GM13976 (cell line): ENCODE data around the gene OSBPL9.

ENCODE experiments used
- DNase-seq: peaks from one replicate; pipeline ENCODE4 v3.0.0; 2012; ENCODE audit warnings: low spot score
- in situ Hi-C: fragments of 300-500 bp; cut with MboI; formaldehyde crosslinking; loops from one replicate; pipeline ENCODE4 v1.12.0; 2022; ENCODE audit warnings: low sequenced_read_pairs, mixed read lengths, inconsistent platforms; ENCODE audit not compliant: unreplicated experiment
- TF ChIP-seq, protein P1 (sequence below): IDR thresholded peaks from 2 replicates; pipeline ENCODE4 v1.5.1; 2012; ENCODE audit warnings: borderline replicate concordance, mild to moderate bottlenecking; ENCODE audit not compliant: insufficient read depth; ENCODE audit errors: extremely low read depth, missing control alignments, control extremely low read depth

Gene OSBPL9

GRCh38 chr1:51716746-51717145 lies 99.9 kb downstream of the OSBPL9 start:
- TF ChIP-seq, protein P1, sequence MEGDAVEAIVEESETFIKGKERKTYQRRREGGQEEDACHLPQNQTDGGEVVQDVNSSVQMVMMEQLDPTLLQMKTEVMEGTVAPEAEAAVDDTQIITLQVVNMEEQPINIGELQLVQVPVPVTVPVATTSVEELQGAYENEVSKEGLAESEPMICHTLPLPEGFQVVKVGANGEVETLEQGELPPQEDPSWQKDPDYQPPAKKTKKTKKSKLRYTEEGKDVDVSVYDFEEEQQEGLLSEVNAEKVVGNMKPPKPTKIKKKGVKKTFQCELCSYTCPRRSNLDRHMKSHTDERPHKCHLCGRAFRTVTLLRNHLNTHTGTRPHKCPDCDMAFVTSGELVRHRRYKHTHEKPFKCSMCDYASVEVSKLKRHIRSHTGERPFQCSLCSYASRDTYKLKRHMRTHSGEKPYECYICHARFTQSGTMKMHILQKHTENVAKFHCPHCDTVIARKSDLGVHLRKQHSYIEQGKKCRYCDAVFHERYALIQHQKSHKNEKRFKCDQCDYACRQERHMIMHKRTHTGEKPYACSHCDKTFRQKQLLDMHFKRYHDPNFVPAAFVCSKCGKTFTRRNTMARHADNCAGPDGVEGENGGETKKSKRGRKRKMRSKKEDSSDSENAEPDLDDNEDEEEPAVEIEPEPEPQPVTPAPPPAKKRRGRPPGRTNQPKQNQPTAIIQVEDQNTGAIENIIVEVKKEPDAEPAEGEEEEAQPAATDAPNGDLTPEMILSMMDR: no peak
- DNase-seq: no peak
- in situ Hi-C loops: no loop called here

GRCh38 chr1:51717842-51718241 lies 101.0 kb downstream of the OSBPL9 start:
- TF ChIP-seq, protein P1: no peak
- in situ Hi-C loops: no loop called here
- no peak for DNase-seq

GRCh38 chr1:51719146-51719545 lies 102.3 kb downstream of the OSBPL9 start:
- TF ChIP-seq, protein P1: no peak
- no peak for DNase-seq
- in situ Hi-C loops: no loop called here

DNA sequence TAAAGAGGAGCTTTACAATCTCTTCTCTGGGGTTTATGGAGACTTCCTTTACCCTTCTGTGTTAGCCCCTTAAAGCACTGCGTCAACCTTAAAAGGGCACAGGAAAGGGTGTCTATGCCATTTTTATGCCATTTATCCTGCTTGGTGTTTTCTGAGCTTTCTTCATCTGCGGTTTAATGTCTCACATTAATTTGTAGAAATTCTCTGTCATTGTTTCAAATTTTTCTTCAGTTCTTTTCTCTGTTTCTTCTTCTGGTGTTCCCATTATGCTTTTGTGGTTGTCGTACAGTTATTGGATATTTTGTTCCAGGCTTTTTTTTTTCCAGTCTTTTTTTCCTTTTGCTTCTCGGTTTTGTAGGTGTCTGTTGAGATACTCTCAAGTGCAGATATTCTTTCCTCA lies 107.9 kb downstream of the OSBPL9 start:
- in situ Hi-C loops: no loop called here
- TF ChIP-seq, protein P1: no peak
- DNase-seq: no peak

GRCh38 chr1:51726051-51726450 lies 109.2 kb downstream of the OSBPL9 start:
- TF ChIP-seq, protein P1: no peak
- DNase-seq: no peak
- in situ Hi-C loops: no loop called here

GRCh38 chr1:51726544-51727225 lies 109.8 kb downstream of the OSBPL9 start:
- DNase-seq: peak; percentile 47
- in situ Hi-C loops: no loop called here
- TF ChIP-seq, protein P1: no peak

GRCh38 chr1:51727366-51727765 lies 110.5 kb downstream of the OSBPL9 start:
- TF ChIP-seq, protein P1: no peak
- DNase-seq: no peak
- in situ Hi-C loops: no loop called here
